Posterior vena cava (tissue), 2 donors: ENCODE results near the gene HARBI1. TPM values are rescaled to one million over a fixed set of nuclear protein-coding genes. Genes with fewer than 3 reads are reported as not detected.
"Not testable (repeated sequence)": the region's sequence is repeated elsewhere in the genome, so short reads cannot be mapped to it uniquely, and the experiment has no call there.

ENCODE experiments used
- DNase-seq: peaks from one replicate; pipeline ENCODE4 v3.0.0-alpha.2; 2020; ENCODE audit warnings: low spot score
- intact Hi-C, 2 donors: fragments of 100-400 bp; cut with DNase I; formaldehyde crosslinking; loops; one replicate each; pipeline versions ENCODE4 v1.14.1 to v1.14.2; 2022 to 2023
- total RNA-seq, 2 donors: library from RNA; stranded (reverse); fragmentation: NEBNext Ultra II Directional; extraction: Animal tissue kit (Norgen Biotek cat#: 25700); gene quantifications; one replicate each; pipeline ENCODE4 v1.2.1, GENCODE V29; 2021
- donor health status: DM: yes; HTN: yes; CAD: no.
- donor health status: DM: yes; HTN: yes; CAD: no.

Gene HARBI1
- total RNA-seq, 2 donors from 2014 or later, result 3.5 to 3.9 TPM

DNA sequence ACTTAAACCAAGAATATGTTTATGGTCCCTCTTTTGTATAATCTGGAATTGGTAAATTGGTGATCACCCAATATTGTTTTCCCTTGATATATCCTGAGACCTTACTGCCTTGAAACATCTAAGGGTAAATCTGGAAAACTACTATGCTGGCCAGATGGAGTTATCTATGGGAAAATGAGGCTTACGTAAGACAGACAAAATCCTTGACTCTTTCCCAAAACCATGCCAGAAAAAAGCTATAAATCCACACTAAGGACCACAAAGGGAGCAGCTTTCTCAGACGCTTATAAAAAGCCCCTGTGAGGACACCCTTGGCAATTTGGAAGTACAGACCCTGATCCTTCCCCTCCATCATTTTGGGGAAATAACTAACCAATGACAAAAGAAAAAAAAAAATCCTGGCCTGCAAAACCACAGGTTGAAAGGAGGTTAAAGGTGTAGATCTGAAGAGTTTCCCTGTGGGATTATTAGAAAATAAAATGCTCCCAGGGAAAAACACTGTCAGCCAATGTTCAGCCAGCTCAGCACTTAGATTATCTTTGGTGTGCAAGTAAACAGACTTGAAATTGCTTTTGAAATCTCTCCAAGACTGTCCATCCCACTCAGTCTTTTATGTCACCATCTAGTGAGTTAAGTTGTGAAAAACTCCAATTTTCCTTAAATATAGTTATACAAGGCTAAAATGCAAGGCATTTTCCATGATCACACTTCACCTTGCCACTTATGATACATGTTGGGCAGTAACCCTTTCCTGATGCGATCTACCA, 16.6 kb downstream of the HARBI1 start:
- intact Hi-C loops, result no loop called here
- DNase-seq, result no peak

GRCh38 chr11:46599340-46600193, 17.5 kb downstream of the HARBI1 start:
- no peak for DNase-seq
- intact Hi-C loops, result no loop called here

DNA sequence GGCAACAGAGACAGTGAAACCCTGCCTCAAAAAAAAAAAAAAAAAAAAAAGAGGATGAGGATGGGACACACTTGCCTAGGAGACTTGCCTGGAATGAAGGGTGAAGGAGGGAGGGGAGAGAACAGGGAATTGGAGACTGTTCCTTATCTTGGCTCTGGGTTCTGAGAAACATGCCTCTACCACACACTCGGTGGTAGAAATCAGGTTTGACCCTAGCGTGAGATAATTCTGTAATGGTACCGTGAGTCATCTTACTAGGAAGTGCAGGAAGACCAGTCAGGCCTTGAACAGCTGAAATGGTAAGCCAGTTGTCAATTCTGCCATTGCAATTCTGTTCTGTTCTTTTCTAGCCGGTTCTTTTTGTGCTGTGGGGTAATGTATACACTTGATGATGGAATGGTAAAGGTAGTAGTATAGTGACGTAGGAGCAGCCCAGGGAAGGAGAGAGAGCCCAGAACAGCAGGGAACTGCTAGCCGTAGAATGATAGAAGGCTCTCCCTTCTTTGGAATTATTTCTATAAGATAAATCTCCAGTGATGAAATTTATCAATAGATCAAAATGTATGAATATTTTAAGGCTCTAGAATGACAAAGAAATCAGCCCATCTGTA, 19.3 kb downstream of the HARBI1 start:
- no peak for DNase-seq
- intact Hi-C loops, result no loop called here

DNA sequence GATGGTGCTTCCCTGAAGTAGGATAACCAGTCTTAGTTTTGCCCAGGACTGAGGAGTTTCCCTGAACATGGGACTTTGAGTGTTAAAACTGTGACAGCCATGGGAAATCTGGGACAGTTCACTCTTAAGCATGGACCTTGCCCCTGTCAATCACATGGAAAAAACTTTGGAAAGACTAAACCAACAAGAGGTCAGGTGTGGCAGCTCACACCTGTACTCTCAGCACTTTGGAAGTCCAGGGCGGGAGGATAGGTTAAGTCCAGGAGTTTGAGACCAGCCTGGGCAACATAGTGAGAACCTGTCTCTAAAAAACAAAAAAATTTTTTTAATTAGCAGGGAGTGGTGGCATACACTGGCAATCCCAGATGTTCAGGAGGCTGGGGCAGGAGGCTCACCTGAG, 19.9 kb downstream of the HARBI1 start:
- intact Hi-C loops, result no loop called here
- no peak for DNase-seq

- no peak for DNase-seq
- intact Hi-C loops, result no loop called here
Measured at GRCh38 chr11:46594785-46595184, 22.2 kb downstream of the HARBI1 start.

DNA sequence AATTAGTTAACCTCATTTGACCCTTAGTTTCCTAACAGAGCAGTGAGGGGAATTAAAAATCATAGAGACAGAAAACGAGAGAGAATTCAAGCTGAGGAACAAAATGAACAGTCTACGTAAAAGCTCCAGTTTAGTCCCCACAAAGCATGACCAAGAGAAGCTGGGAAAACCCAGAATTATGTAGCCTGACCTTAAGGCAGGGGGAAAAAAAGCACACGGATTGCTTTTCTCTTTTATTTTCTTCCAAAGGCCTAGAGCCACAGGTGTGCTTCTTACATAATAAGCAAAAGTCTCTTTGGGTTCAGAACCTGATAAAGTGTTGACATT, 22.7 kb downstream of the HARBI1 start:
- no peak for DNase-seq
- intact Hi-C loops, result no loop called here

- peak; percentile 95 for DNase-seq
- intact Hi-C loops, result no loop called here
Measured at GRCh38 chr11:46593550-46594373, 23.3 kb downstream of the HARBI1 start, which contains the start of gene AMBRA1. Gene AMBRA1, minus strand, starts transcription at chr11:46594023. Its CDS starts 45,643 bp downstream, at chr11:46548380.

GRCh38 chr11:46590740-46591605, 26.1 kb downstream of the HARBI1 start:
- DNase-seq, result no peak
- intact Hi-C loops, result no loop called here

DNA sequence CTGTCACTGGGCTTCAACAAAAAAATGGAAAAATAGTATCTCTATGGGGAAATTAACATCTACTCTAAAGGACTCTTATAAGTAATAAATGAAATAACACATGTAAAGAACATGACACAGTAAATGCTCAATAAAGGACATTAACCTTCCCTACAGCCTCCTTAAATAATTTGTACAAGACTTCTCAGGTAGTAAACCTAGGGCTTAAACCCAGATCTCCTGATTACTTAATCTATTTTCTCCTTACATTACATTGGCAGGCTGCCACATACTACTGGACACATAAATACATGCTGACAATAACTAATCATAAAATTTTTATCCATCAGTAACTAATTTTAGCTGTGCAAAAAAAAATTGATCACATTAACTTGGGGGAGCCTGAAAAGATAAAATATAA, 28.1 kb downstream of the HARBI1 start:
- intact Hi-C loops, result no loop called here
- DNase-seq, result no peak

DNA sequence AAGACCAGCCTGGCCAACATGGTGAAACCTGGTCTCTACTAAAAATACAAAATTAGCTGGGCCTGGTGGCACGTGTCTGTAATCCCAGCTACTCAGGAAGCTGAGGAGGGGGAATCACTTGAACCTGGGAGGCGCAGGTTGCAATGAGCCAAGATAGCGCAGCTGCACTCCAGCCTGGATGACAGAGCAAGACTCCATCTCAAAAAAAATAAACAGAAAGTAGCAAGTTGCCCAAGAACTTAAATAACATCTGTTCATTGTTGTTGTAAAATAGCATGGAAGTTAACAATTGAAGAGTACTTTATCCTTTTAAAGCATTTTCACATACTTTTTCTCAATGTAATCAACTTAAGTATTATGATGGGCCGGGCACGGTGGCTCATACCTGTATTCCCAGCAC, 28.9 kb downstream of the HARBI1 start:
- DNase-seq, result no peak
- intact Hi-C loops, result no loop called here

- intact Hi-C loops, DNase-seq: not testable (repeated sequence)
Measured at GRCh38 chr11:46583513-46583912, 33.5 kb downstream of the HARBI1 start.

GRCh38 chr11:46582588-46582987, 34.4 kb downstream of the HARBI1 start:
- no peak for DNase-seq
- intact Hi-C loops, result no loop called here

GRCh38 chr11:46577058-46577457, 40.0 kb downstream of the HARBI1 start:
- DNase-seq, result no peak
- intact Hi-C loops, result no loop called here

DNA sequence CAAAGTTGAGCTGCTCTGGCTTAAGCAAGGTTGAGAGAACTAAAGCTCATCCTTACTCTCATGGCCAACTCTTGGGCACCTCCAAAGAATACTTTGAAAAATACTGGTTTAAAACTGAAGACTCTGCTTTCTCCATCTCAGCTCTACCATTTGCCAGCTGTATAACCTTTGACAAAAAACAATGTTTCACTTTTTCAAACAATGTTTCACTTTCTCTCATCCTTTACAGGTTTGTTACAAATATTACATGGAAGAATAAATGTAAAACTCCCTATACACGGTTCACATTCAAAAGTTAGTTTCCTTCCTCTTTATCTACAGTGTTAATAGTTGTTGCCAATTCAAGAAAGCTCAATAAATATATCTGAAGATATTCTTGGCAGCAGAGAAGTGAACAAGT, 42.4 kb downstream of the HARBI1 start:
- intact Hi-C loops, result no loop called here
- DNase-seq, result no peak

- DNase-seq, result no peak
- intact Hi-C loops, result no loop called here
Measured at GRCh38 chr11:46570790-46571398, 46.1 kb downstream of the HARBI1 start.

GRCh38 chr11:46565232-46565840, 51.7 kb downstream of the HARBI1 start:
- intact Hi-C loops, result no loop called here
- DNase-seq, result no peak

DNA sequence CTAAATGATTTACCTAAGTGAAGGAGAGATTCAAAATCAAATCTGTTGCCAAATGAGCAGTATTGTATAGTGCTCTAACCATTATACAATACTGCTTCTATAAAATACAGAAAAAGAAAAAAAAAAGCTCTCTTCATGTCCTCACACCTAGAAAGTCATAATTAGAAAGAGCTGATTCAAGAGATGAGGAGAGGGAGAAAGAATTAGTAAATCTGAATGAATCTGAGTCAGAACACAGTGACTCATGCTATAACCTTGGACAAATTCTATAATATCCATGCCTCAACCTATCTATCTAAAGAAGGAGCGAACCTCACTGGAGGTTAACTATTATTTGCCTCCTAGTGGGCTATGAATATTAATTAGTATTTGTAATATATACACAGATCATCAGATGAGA, 52.6 kb downstream of the HARBI1 start:
- no peak for DNase-seq
- intact Hi-C loops, result no loop called here

DNA sequence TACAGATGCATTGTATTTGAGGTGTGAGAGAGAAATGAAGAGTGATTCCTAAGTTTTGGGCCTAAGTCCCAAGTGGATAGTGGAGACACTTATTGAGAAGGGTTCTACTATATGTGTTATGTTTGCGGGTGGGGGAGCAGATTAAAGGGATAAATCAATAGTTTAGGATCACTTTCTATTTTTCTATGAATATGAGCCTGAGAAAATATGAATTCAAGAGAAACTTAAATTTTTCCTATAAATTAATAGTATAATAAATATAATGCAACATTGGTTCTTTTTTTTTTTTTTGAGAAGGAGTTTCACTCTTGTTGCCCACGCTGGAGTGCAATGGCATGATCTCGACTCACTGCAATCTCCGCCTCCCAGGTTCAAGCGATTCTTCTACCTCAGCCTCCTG, 54.5 kb downstream of the HARBI1 start:
- DNase-seq, result no peak
- intact Hi-C loops, result no loop called here
